ENCODE results near the gene CALML3. TPM values are rescaled to one million over a fixed set of nuclear protein-coding genes. Genes with fewer than 3 reads are reported as not detected.

The CALML3 gene
- total and polyA plus RNA-seq, 9 donors, result 0.02 to 1.5 TPM; not detected in 7

DNA sequence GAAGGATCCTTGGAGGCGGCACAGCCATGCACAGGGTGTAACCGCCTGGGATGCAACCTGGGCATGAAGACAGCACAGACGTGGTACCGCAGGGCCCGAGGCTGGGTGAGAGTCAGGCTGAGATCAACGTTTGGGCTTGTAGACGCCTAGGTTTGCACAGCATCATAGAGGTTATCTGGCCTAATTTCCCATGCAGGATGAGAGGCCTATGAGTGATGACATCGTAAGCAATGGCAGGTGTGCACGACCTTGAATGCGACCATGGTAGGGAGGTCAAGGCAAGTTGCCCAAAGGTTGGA lies 7.5 kb downstream of the CALML3 start:
- intact Hi-C loops (cut with DNase I), result loop anchor here in 2 of 4 donors (5.0 to 10.0 kb wide), 2 partner anchors 90 to 93 kb away; no protein-coding TSS in a partner anchor
- peaks cover 2% of the 10 kb centered on the region for H3K4me1 ChIP-seq (ENCODE audit: insufficient read depth)
- H3K36me3 ChIP-seq, result no peaks in the 10 kb centered on the region
- peak in 1 of 5 donors; percentile 11 for DNase-seq
- H3K4me3 ChIP-seq, result no peak overlapping the region
- no peaks in the 10 kb centered on the region for H3K9me3 ChIP-seq
- TF ChIP-seq POLR2A (IDR thresholded peaks at IDR 0.05), result no peak
- no peak for TF ChIP-seq CTCF (IDR thresholded peaks at IDR 0.05)
- TF ChIP-seq EP300 (IDR thresholded peaks at IDR 0.05), result no peak
- H3K27me3 ChIP-seq, result no peaks in the 10 kb centered on the region
- WGBS, 3 donors, result 88 to 92% (median 91%) methylated on average over 10 of the region's 10 CpGs
- H3K27ac ChIP-seq, result no peak overlapping the region

DNA sequence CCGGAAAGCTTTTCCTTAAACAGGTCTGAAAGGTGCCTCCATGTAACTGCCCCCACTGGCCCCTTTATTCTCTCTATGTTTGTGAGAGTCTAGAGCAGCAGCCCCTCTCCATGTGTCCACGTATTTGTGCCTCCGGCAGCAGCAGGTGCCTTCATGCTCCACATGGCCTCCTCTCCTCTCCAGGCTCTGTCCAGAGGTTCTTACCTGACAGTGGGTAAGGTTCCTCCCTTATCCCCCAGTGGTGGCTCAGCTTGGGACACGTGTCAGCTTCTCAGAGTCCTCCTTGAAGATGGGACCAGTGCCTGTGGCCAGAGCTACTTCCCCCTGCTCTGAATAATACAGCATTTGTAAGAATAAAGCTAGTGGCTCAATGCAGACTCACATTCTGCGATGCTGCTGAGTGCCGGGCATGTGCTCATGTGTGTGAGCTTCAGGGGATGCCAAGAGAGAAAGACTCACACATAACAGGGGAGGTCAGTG lies 7.9 kb downstream of the CALML3 start:
- Histone ChIP-seq H3K4me3 (no peak overlapping the region), H3K9me3 (no peaks in the 10 kb centered on the region), H3K36me3 (no peaks in the 10 kb centered on the region), H3K4me1 (ENCODE audit: insufficient read depth) (peaks cover 2% of the 10 kb centered on the region), H3K27ac (no peak overlapping the region), H3K27me3 (no peaks in the 10 kb centered on the region)
- intact Hi-C loops (cut with DNase I), result loop anchor here in 2 of 4 donors (5.0 to 10.0 kb wide), 2 partner anchors 90 to 92 kb away; no protein-coding TSS in a partner anchor
- TF ChIP-seq POLR2A (IDR thresholded peaks at IDR 0.05) (no peak), CTCF (IDR thresholded peaks at IDR 0.05) (no peak), EP300 (IDR thresholded peaks at IDR 0.05) (no peak)
- peak in 1 of 5 donors; percentile 9 for DNase-seq
- WGBS, 3 donors, result 82 to 95% (median 91%) methylated on average over 6 of the region's 6 CpGs

GRCh38 chr10:5533098-5533731 lies 8.5 kb downstream of the CALML3 start:
- H3K9me3 ChIP-seq, result no peaks in the 10 kb centered on the region
- no peaks in the 10 kb centered on the region for H3K36me3 ChIP-seq
- H3K4me1 ChIP-seq (ENCODE audit: insufficient read depth), result peaks cover 2% of the 10 kb centered on the region
- H3K27ac ChIP-seq, result no peak overlapping the region
- no peaks in the 10 kb centered on the region for H3K27me3 ChIP-seq
- TF ChIP-seq POLR2A (IDR thresholded peaks at IDR 0.05) (no peak), CTCF (IDR thresholded peaks at IDR 0.05) (no peak), EP300 (IDR thresholded peaks at IDR 0.05) (no peak)
- peak in 3 of 5 donors; percentile 18 to 33 (median 20) for DNase-seq
- no peak overlapping the region for H3K4me3 ChIP-seq
- intact Hi-C loops (cut with DNase I), result loop anchor here in 2 of 4 donors (5.0 to 10.0 kb wide), 2 partner anchors 89 to 92 kb away; no protein-coding TSS in a partner anchor
- 91 to 95% (median 92%) methylated on average over 21 of the region's 21 CpGs for WGBS, 3 donors

DNA sequence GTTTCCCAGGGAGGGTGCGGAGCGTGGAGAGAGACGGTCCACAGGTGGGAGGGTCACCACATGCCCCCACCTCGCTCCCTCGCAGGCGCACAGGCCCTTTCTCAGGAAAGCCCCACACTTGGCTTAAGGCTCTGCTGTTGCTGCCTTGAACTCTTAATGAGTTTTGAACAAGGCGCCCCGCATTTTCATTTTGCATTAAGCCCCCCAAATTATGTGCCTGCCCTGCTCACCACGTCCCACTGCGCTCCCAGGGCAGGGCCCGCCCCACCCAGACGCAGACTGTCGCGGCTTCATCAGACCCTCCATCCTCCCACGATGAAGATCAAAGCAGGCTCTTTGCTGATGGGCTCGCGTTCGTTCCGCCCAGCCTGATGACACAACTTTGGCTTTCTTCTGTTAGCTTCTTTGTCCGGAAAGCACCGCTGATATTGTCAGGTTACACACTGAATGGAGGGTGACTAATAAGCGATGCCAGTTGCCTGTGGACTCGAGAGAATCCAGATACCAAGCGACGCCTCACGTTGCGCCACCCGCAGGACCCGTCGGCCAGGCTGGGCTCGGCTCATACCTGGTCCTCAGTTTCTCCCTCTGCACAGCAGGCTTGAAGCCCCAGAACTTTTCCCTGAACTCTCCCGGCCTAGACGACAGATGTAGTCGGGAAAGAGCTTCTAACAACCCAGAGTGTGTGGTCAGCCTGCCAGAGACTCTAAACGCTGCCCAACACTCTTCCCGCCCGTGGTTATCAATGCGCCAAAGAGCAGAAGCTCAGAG lies 9.5 kb downstream of the CALML3 start:
- peak in 3 of 5 donors; percentile 18 to 35 (median 30) for DNase-seq
- H3K4me1 ChIP-seq (ENCODE audit: insufficient read depth), result peaks cover 2% of the 10 kb centered on the region
- peak overlapping the region in 1 of 2 donors; percentile 29 for H3K27ac ChIP-seq
- H3K4me3 ChIP-seq, result no peak overlapping the region
- WGBS, 3 donors, result 84 to 88% (median 85%) methylated on average over 38 of the region's 38 CpGs
- TF ChIP-seq CTCF (IDR thresholded peaks at IDR 0.05) (no peak), EP300 (IDR thresholded peaks at IDR 0.05) (no peak), POLR2A (IDR thresholded peaks at IDR 0.05) (no peak)
- intact Hi-C loops (cut with DNase I), result loop anchor here in 2 of 4 donors (5.0 to 10.0 kb wide), 2 partner anchors 88 to 91 kb away; no protein-coding TSS in a partner anchor
- no peaks in the 10 kb centered on the region for H3K27me3 ChIP-seq
- no peaks in the 10 kb centered on the region for H3K36me3 ChIP-seq
- H3K9me3 ChIP-seq, result no peaks in the 10 kb centered on the region
